ENCODE results near the gene PRM2.

DNA sequence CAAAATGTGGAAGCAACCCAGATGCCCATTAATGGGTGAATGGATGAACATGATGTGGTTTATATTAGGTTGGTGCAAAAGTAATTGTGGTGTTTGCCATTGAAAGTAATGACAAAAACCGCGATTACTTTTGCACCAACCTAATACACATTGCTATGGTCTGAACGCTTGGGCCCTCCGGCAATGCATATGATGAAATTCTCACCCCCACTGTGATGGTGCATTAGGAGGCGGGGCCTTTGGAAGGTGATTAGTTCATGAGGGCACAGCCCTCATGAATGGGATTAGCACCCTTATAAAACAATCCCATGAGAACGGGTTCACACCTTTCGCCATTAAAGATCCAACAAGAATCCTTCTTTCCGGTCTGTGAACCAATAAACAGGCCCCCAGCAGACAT lies 30.1 kb upstream of the PRM2 start:
- no peak for TF ChIP-seq NFRKB (IDR thresholded peaks at IDR 0.05)
- TF ChIP-seq SUZ12 (IDR thresholded peaks at IDR 0.05) = no peak
- TF ChIP-seq, protein P1, sequence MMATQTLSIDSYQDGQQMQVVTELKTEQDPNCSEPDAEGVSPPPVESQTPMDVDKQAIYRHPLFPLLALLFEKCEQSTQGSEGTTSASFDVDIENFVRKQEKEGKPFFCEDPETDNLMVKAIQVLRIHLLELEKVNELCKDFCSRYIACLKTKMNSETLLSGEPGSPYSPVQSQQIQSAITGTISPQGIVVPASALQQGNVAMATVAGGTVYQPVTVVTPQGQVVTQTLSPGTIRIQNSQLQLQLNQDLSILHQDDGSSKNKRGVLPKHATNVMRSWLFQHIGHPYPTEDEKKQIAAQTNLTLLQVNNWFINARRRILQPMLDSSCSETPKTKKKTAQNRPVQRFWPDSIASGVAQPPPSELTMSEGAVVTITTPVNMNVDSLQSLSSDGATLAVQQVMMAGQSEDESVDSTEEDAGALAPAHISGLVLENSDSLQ (IDR thresholded peaks at IDR 0.05) = no peak
- TF ChIP-seq SP1 (IDR thresholded peaks at IDR 0.05) = no peak
- TF ChIP-seq ZNF384 (IDR thresholded peaks at IDR 0.05) = no peak
- no peak for TF ChIP-seq LEF1 (IDR thresholded peaks at IDR 0.05; ENCODE audit: borderline replicate concordance)
- no peak for TF ChIP-seq FOXM1 (IDR thresholded peaks at IDR 0.05; ENCODE audit: borderline replicate concordance)
- TF ChIP-seq BHLHE40 (IDR thresholded peaks at IDR 0.05; ENCODE audit: borderline replicate concordance) = no peak
